Loucy (cell line): ENCODE results near the gene FDXACB1.
A peak's percentile ranks its signal among the peaks of the same experiment; 100 is the strongest.

Experiments used
- EZH2phosphoT487 ChIP-seq: fragments of 200-600 bp; IDR thresholded peaks from 2 replicates; pipeline ENCODE4 v1.6.1; 2018; ENCODE audit warnings: antibody characterized with exemption, mild to moderate bottlenecking, moderate library complexity, borderline replicate concordance
- TF ChIP-seq, protein P1 (sequence below): fragments of 200-600 bp; sonication (generic); conservative IDR thresholded peaks from 2 replicates; pipeline ENCODE4 v1.5.1; 2014; ENCODE audit warnings: mild to moderate bottlenecking, antibody characterized with exemption, low read length

DNA sequence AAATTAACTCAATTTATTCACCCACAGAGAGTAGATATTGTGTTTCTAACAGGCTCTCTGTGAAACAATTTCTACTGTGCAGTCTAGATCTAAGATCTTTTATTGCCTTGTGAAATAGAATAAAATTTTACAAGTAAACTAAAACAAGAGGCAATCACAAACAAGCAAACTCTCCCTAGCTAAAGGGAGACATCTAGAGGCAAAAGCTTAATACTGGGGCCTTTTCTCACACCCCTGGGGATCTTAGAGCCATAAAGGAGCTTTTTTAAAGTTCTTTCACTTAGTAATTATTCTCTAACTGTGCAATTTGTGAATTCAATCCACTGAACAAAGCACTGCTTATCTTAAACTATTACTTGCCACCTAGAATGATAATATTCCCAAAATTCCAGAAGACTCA is 27.3 kb downstream of the FDXACB1 start:
- TF ChIP-seq, protein P1, sequence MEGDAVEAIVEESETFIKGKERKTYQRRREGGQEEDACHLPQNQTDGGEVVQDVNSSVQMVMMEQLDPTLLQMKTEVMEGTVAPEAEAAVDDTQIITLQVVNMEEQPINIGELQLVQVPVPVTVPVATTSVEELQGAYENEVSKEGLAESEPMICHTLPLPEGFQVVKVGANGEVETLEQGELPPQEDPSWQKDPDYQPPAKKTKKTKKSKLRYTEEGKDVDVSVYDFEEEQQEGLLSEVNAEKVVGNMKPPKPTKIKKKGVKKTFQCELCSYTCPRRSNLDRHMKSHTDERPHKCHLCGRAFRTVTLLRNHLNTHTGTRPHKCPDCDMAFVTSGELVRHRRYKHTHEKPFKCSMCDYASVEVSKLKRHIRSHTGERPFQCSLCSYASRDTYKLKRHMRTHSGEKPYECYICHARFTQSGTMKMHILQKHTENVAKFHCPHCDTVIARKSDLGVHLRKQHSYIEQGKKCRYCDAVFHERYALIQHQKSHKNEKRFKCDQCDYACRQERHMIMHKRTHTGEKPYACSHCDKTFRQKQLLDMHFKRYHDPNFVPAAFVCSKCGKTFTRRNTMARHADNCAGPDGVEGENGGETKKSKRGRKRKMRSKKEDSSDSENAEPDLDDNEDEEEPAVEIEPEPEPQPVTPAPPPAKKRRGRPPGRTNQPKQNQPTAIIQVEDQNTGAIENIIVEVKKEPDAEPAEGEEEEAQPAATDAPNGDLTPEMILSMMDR = peak; percentile 59
- no peak for TF ChIP-seq EZH2phosphoT487
